ENCODE results near the gene MRPL52.

DNA sequence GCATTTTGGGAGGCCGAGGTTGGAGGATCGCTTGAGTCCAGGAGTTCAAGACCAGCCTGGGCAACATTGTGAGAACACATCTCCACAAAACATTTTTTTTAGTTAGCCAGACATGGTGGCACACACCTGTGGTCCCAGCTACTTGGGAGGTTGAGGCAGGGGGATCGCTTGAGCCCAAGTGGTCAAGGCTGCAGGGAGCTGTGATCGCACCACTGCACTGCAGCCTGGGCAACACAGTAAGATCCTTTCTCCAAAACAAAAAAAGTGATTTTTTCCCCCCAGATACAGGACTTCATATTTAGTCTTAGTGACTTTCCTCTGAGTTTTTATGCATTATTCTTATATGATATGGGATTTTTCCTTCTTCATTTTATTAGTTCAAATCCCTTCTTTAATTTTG lies 43.0 kb upstream of the MRPL52 start:
- TF ChIP-seq, protein P1, sequence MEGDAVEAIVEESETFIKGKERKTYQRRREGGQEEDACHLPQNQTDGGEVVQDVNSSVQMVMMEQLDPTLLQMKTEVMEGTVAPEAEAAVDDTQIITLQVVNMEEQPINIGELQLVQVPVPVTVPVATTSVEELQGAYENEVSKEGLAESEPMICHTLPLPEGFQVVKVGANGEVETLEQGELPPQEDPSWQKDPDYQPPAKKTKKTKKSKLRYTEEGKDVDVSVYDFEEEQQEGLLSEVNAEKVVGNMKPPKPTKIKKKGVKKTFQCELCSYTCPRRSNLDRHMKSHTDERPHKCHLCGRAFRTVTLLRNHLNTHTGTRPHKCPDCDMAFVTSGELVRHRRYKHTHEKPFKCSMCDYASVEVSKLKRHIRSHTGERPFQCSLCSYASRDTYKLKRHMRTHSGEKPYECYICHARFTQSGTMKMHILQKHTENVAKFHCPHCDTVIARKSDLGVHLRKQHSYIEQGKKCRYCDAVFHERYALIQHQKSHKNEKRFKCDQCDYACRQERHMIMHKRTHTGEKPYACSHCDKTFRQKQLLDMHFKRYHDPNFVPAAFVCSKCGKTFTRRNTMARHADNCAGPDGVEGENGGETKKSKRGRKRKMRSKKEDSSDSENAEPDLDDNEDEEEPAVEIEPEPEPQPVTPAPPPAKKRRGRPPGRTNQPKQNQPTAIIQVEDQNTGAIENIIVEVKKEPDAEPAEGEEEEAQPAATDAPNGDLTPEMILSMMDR (conservative IDR thresholded peaks at IDR 0.05), result no peak
- no peak for TF ChIP-seq ZFX (IDR thresholded peaks at IDR 0.05)
